Measurements from ENCODE around the gene PHC2.

The PHC2 gene

DNA sequence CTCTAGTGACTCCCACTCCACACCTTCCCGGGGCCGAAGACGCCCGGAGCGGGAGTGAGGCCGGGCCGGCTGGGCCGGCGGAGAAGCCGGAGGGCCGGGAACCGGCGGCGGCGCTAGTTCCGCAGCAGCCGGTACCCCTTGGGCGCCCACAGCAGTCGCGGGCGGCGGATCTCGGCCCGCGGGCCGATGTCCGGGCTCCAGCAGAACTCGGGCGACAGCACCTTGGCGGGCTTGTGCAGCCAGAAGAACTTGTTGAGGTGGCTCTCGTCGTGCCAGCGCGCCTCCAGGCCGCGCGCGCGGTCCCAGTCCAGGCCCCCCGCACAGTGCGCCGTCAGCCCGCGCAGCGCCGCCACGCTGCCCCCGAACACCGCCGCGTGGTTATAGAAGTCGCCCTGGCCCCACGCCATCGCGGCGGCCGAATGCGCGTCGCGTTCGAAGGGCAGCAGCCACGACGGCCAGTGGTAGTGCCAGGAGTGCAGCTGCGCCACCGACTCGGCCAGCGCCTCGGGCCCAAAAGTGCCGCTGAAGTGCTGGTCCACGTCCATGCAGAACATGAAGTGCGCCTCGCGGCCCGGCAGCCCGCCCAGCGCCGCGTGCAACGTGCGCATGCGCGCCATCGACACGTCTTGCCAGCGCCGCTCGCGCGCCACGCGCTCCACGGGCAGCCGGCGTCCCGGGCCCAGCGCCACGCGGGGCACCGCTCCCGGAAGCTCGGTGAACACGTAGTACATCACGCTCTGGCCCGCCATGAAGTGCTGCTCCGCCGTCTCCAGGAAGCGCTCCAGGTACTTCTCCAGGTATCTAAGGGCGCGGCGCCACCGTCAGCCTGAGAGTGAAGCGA, 124.0 kb downstream of the PHC2 start:
- peak; percentile 22 for DNase-seq (ENCODE audit: low read depth)

DNA sequence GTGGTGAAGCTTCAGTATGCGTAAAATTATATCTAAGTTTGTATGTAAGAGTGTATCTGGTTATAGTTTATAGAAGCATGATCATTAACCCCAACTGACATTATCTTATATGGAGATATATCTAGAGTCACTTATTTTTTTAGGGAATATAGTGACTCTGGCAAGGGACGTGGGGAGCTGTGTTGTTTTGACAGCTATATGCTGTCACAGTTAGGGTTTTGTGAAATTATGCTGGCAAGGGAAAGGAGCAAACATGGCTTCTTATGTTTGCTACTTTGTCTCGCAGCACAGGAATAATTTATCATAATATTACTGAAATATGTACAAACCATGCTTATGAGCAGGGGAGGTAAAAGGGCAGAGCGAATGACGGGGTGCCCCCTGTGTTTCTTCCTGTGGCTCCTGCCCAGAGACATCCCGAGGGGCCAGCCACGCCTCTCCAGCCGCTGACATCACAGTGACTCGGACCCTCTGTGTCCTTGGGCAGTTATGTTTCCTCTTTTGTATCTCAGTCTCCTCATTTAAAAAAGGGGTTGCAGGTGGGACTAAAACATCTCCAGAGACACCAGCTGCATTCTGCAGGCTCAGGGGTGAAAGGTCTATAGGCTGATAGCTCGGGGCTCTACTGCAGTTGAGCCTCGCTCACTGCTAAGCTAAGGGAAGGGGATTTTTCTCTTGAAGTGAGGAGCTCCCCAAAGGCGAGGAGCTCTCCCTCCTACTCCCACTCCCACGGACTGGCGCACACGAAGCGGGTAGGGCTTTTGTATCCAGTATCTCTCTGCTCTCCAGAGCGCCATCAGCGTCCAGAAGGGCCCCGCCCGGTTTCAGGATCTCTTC, 124.9 kb downstream of the PHC2 start:
- no peak for DNase-seq (ENCODE audit: low read depth)
- TF ChIP-seq, protein P1, sequence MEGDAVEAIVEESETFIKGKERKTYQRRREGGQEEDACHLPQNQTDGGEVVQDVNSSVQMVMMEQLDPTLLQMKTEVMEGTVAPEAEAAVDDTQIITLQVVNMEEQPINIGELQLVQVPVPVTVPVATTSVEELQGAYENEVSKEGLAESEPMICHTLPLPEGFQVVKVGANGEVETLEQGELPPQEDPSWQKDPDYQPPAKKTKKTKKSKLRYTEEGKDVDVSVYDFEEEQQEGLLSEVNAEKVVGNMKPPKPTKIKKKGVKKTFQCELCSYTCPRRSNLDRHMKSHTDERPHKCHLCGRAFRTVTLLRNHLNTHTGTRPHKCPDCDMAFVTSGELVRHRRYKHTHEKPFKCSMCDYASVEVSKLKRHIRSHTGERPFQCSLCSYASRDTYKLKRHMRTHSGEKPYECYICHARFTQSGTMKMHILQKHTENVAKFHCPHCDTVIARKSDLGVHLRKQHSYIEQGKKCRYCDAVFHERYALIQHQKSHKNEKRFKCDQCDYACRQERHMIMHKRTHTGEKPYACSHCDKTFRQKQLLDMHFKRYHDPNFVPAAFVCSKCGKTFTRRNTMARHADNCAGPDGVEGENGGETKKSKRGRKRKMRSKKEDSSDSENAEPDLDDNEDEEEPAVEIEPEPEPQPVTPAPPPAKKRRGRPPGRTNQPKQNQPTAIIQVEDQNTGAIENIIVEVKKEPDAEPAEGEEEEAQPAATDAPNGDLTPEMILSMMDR (IDR thresholded peaks at IDR 0.05; ENCODE audit: insufficient read depth, low read depth, low read length, missing control alignments) = no peak
- H3K4me3 ChIP-seq (ENCODE audit: low read length) = no peak overlapping the region

More for the DNA sequence above, 124.0 kb downstream of the PHC2 start:
- TF ChIP-seq, protein P1 (IDR thresholded peaks at IDR 0.05; ENCODE audit: insufficient read depth, low read depth, low read length, missing control alignments) = no peak
- H3K4me3 ChIP-seq (ENCODE audit: low read length) = no peak overlapping the region

DNA sequence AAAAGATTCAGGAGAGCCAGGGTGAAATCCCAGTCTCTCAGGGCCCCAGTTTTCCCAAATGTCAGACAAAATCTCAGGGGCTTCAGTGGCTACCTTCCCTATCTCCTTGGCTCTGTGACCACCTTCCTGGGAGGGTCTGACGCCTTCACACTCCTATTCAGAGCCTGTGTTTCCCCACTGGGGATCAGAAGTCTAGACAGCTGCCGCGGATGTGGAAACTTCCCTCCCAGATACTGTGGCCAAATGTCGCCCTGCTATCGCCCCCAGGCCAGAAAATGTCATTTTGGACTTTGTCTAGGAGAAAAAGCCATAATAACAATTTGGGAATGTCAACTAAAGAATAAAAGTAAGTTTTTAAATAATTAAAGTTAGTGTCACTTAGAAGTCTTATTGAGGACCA, 125.9 kb downstream of the PHC2 start:
- no peak for DNase-seq (ENCODE audit: low read depth)
- TF ChIP-seq, protein P1 (IDR thresholded peaks at IDR 0.05; ENCODE audit: insufficient read depth, low read depth, low read length, missing control alignments) = no peak

DNA sequence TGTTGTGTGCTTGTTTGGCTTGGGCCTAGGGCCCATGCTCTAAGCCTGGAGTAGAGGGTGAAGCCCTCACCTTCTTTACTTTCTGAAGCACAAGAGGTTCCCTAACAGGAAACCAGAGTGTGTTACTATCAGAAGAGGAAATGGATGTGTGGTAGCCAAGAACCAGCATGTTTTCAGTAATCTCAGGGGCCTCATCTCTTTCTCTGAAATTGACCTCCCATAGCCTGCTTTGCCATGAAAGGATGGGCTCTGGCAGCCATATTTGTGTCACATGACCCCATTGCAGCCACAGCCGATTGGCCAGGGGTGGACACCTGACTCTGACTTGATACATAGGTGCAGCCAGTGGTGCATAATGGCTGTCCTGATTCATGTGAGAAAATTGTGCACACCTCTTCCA, 128.6 kb downstream of the PHC2 start:
- TF ChIP-seq, protein P1 (IDR thresholded peaks at IDR 0.05; ENCODE audit: insufficient read depth, low read depth, low read length, missing control alignments) = no peak
- no peak for DNase-seq (ENCODE audit: low read depth)
- H3K4me3 ChIP-seq (ENCODE audit: low read length) = no peak overlapping the region

More for the DNA sequence above, 125.9 kb downstream of the PHC2 start:
- H3K4me3 ChIP-seq (ENCODE audit: low read length) = no peak overlapping the region

DNA sequence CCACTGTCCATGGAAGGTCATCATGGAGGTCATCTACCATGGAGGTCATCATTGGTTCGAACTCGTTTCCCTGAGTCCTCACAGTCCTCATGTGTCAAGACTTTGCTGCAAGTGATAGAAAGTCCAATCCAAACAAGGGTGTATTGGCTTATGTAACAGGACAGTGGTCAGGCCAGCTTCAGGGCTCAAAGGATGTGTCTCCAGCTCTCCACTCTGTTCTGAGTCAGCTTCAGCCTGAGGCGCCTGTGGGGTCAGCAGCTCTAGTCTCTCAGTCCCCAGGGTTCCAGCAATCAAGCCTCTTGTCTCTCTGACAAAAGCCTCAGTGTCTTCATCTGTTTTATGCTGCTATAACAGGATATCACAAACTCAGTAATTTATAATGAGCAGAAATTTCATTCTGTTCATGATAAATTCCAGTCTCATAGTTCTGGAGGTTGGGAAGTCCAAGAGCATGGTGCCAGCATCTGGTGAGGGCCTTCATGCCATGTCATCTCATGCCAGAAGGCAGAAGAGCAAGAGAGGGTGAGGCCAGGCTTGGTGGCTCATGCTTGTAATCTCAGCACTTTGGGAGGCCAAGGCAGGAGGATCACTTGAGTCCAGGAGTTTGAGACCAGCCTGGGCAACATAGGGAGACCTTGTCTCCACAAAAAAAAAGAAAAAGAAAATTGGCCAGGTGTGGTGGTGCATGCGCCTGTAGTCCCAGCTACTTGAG, 129.5 kb downstream of the PHC2 start:
- TF ChIP-seq, protein P1 (IDR thresholded peaks at IDR 0.05; ENCODE audit: insufficient read depth, low read depth, low read length, missing control alignments) = no peak
- DNase-seq (ENCODE audit: low read depth) = no peak
- no peak overlapping the region for H3K4me3 ChIP-seq (ENCODE audit: low read length)

DNA sequence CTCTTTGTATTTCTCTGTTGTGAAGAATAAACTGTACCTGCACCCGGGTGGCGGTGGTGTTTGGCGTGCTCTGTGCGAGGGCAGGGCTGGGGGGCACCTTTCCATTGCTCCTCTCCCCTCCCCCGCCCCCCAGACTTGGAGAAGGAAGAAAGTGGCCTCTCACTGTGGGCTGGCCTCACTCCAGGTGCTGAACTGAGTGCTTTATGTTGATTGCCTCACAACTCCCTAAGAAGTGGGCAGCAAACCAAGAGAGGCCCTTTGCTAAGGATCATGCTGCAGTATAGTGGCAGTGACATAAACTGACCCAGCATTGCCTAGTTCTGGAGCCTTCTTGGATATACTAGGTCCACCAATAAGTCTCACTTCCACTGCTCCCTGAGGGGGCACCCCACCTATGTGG, 130.2 kb downstream of the PHC2 start:
- TF ChIP-seq, protein P1 (IDR thresholded peaks at IDR 0.05; ENCODE audit: insufficient read depth, low read depth, low read length, missing control alignments) = no peak
- DNase-seq (ENCODE audit: low read depth) = no peak
- no peak overlapping the region for H3K4me3 ChIP-seq (ENCODE audit: low read length)

Data from epithelial cell of esophagus (primary cell).